ENCODE data around the gene EBF3. TPM values are rescaled to one million over a fixed set of nuclear protein-coding genes. Genes with fewer than 3 reads are reported as not detected.

The EBF3 gene
- total RNA-seq, 1 experiment from 2014 or later, result 0.22 TPM

DNA sequence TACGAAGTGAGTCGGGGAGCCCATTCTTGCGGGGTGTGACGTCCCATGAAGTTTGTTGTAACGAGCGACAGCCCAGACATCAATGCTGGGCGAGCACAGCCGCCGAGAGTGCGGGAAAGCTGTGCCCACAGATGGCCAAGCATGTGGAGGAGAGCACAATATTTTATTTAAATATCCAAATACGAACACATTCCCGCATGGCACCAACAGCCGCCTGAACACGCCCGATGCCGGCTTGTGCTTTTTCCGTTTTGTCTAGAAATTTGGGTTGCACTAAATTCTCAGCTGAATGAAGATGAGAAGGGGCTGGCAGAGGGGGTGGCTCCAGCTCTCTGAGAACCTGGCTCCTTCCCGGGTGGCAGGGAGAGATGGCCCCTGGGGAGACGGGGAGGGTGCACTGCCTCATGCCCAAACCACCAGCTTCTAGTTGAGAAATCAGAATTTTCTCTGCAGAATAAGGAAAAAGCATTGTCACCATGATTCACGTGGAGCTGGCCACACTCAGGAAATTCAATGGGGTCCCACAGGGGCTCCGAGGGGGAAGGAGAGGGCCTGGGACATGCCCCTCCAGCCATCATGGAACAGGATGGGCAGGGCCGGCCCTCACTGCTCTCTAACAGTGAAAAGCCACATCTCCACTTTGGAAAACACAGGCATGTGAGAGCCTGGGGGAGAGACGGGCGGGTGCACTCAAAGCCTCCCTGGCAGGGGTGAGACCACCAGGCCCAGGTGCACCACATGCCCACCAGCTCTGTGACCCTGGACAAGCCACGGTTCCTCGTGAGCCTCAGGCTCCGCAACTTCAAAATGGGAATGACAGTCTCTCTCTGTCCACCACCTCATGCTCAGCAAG, 48.3 kb downstream of the EBF3 start:
- Mint-ChIP-seq H3K4me1 (peaks cover 9 to 12% of the 10 kb centered on the region in 2 experiments), H3K36me3 (ENCODE audit: insufficient read depth in 1 of 3, low read depth in 3 of 3) (no peaks in the 10 kb centered on the region), H3K27me3 (ENCODE audit: low read depth) (no peaks in the 10 kb centered on the region), H3K27ac (no peak overlapping the region), H3K9me3 (no peaks in the 10 kb centered on the region; a peak in 2 of 5 replicates), H3K4me3 (no peak overlapping the region)
- no peak overlapping the region for H2AFZ ChIP-seq (ENCODE audit: low read length)
- no peak overlapping the region for H2BK12ac ChIP-seq (ENCODE audit: insufficient read length, low read depth, low read length)
- peaks cover 5% of the 10 kb centered on the region for H4K20me1 ChIP-seq (ENCODE audit: control insufficient read depth, insufficient read depth, insufficient read length)
- TF ChIP-seq, protein P1, sequence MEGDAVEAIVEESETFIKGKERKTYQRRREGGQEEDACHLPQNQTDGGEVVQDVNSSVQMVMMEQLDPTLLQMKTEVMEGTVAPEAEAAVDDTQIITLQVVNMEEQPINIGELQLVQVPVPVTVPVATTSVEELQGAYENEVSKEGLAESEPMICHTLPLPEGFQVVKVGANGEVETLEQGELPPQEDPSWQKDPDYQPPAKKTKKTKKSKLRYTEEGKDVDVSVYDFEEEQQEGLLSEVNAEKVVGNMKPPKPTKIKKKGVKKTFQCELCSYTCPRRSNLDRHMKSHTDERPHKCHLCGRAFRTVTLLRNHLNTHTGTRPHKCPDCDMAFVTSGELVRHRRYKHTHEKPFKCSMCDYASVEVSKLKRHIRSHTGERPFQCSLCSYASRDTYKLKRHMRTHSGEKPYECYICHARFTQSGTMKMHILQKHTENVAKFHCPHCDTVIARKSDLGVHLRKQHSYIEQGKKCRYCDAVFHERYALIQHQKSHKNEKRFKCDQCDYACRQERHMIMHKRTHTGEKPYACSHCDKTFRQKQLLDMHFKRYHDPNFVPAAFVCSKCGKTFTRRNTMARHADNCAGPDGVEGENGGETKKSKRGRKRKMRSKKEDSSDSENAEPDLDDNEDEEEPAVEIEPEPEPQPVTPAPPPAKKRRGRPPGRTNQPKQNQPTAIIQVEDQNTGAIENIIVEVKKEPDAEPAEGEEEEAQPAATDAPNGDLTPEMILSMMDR (conservative IDR thresholded peaks at IDR 0.05), result no peak
- no peak overlapping the region for H2BK20ac ChIP-seq (ENCODE audit: low read depth, low read length, poor library complexity, severe bottlenecking)
- H3K4ac ChIP-seq (ENCODE audit: low read depth, low read length), result no peak overlapping the region
- no peak overlapping the region for H2BK5ac ChIP-seq (ENCODE audit: insufficient read length, low read length)
- no peak overlapping the region for H3K56ac ChIP-seq (ENCODE audit: insufficient read length, low read depth, low read length)
- H3K4me1 ChIP-seq (ENCODE audit: insufficient read depth, low read length), result no peaks in the 10 kb centered on the region
- H3K23ac ChIP-seq (ENCODE audit: insufficient read length, low read depth, low read length), result no peak overlapping the region
- no CpG with 5 or more reads among the region's 27 CpGs for WGBS (ENCODE audit: extremely low coverage, insufficient read length, low lambda C conversion rate)
- H3K18ac ChIP-seq (ENCODE audit: insufficient read length, low read depth, low read length), result no peak overlapping the region
- H2BK15ac ChIP-seq (ENCODE audit: low read depth, low read length), result no peak overlapping the region
- H4K8ac ChIP-seq (replicated peaks; ENCODE audit: insufficient read length, low read depth, low read length), result no peak overlapping the region
- no peaks in the 10 kb centered on the region for H3K79me1 ChIP-seq (ENCODE audit: insufficient read depth, low read depth, low read length, poor library complexity, severe bottlenecking)
- H3K27ac ChIP-seq (ENCODE audit: insufficient read length, low read depth, low read length), result no peak overlapping the region
- no peak overlapping the region for H4K5ac ChIP-seq (ENCODE audit: insufficient read length, low read depth, low read length)
- H4K91ac ChIP-seq (ENCODE audit: insufficient read length, low read depth, low read length), result no peak overlapping the region
- H3K4me2 ChIP-seq (ENCODE audit: insufficient read depth, insufficient read length, low read length), result no peak overlapping the region
- H3K14ac ChIP-seq (ENCODE audit: insufficient read depth, low read length), result no peak overlapping the region; the same call in 1 of the 2 replicates
- H3K27me3 ChIP-seq (ENCODE audit: insufficient read depth, low read length), result no peaks in the 10 kb centered on the region
- DNase-seq, result no peak
- no peaks in the 10 kb centered on the region for H3K9me3 ChIP-seq (ENCODE audit: control insufficient read depth, low read depth, low read length)
- H3T11ph ChIP-seq (ENCODE audit: low read length), result no peak overlapping the region
- no peaks in the 10 kb centered on the region for H3K79me2 ChIP-seq (ENCODE audit: insufficient read depth, low read length)
- H3K23me2 ChIP-seq (ENCODE audit: insufficient read length, low read depth, low read length, poor library complexity, severe bottlenecking), result no peaks in the 10 kb centered on the region
- no peak overlapping the region for H2AK5ac ChIP-seq (ENCODE audit: insufficient read length, low read length)
- no peak overlapping the region for H2BK120ac ChIP-seq (ENCODE audit: low read depth, low read length, poor library complexity, severe bottlenecking)
- H3K9ac ChIP-seq (ENCODE audit: extremely low read depth, insufficient read length, low read length), result no peak overlapping the region
